GM10248 (cell line): ENCODE results near the gene NFIA.

ENCODE experiments used
- CTCF ChIA-PET: fragments of 300-600 bp; sonication (Branson Sonifier 250); formaldehyde crosslinking; extraction: SDS; loops from one replicate; lab custom pipeline; 2021; ENCODE audit warnings: antibody characterized with exemption; lab: Yijun Ruan, JAX
- POLR2A ChIA-PET: fragments of 350-650 bp; sonication (Branson Sonifier 250); formaldehyde crosslinking; extraction: SDS; loops from one replicate; lab custom pipeline; 2020; ENCODE audit warnings: antibody characterized with exemption; lab: Yijun Ruan, JAX
- DNase-seq: peaks from one replicate; pipeline ENCODE4 v3.0.0; 2012; ENCODE audit errors: extremely low spot score
- CTCF ChIP-seq: IDR thresholded peaks from 2 replicates; pipeline ENCODE4 v1.5.1; 2012; ENCODE audit warnings: mild to moderate bottlenecking, low read depth; ENCODE audit errors: extremely low read depth, missing control alignments, control extremely low read depth

The NFIA gene

DNA sequence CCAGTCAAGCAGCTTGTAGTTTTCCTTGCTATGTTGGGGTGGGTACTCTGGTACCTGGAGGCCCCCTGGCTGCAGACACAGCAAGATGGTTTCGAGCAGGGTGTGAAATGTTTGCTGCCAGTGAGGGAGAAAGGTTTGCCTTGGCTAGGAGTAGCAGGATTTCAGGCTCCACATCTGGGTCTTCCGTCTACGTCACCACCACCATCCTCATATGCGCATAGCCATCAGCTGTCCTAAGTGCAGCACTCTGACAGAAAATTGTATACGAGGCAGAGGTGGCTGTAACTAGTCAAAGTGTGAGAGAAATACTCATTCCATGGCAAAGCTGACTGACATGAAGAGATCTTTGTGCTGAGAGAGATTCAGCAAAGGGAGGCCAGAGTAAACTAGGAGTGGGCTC, 212.6 kb downstream of the NFIA start:
- DNase-seq, result no peak
- POLR2A ChIA-PET, result no interaction called here
- CTCF ChIA-PET, result no interaction called here
- no peak for TF ChIP-seq CTCF

DNA sequence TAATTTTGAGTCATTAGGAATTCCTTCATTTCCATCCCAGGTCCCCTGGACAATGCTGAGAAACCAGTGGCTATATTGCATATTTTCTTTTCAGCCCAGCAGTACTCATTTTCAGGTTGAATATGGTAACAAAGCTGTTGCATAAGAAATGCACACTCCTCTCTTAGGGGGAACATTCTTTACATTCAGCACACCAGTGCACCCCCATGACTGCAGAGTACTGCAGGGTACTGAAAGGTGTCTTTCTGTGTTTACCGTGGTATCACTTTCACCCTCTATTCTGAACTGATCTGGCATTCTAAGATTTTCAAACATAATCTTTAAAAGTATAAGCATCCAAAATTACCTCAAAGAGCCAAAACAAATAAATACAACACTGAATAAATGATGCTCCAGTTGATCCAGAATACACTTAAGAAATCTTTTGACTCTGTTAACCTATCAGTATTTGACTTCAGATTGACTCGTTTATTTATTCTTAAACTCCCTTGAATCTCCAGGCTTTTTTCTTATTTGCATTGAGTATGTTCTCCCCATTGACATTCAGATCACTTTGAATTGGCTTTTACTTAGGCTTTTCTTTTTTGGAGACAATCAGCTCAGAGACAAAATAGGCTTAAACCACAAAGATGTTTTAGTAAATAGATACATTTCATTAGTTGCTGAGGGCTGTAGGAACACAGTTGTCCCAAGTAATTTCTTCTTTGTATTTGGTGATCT, 213.6 kb downstream of the NFIA start:
- no peak for TF ChIP-seq CTCF
- CTCF ChIA-PET, result no interaction called here
- POLR2A ChIA-PET, result no interaction called here
- no peak for DNase-seq

DNA sequence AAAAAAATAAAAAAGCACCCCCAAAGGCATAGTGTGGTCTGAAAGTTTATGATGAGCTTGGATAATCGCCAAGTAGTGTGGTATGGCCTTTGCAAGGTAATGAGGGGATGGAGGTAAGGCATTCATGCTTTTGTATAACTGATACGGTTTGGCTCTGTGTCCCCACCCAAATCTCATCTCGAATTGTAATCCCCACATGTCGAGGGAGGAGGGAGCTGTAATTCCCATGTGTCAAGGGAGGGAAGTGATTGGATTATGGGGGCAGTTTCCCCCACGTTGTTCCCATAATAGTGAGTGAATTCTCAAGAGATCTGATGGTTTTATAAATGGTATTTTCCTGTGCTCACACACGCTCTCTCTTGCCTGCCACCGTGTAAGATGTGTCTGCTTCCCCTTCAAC, 215.5 kb downstream of the NFIA start:
- no peak for DNase-seq
- ChIA-PET CTCF (no interaction called here), POLR2A (no interaction called here)

GRCh38 chr1:61299463-61299862, 217.1 kb downstream of the NFIA start:
- TF ChIP-seq CTCF, result no peak
- POLR2A ChIA-PET, result no interaction called here
- CTCF ChIA-PET, result interaction anchor here (1.1 kb wide), 1 partner anchor 9 kb away, joined by 3 read pairs; no protein-coding TSS in a partner anchor
- no peak for DNase-seq

More for the DNA sequence above, 215.5 kb downstream of the NFIA start:
- TF ChIP-seq CTCF, result no peak

DNA sequence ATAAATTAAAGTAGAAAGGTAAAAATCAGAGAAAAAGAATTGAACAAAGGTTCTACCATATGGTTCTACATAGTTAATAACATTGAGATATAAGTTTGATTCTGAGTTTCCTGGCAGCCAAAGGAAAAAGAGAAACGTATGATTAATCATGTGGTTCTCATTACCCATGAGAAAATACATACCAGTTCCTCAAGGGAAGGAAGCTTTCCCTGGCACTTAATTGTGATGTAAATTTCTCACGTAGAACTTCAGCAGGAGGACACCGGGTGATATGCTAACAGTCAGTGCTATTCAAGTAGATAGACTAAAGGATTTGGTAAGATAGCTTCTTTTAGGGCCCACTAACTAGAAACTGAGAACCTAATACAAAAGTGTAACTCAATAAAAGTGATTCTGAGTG, 218.5 kb downstream of the NFIA start:
- POLR2A ChIA-PET, result no interaction called here
- TF ChIP-seq CTCF, result no peak
- no peak for DNase-seq
- CTCF ChIA-PET, result interaction anchor here (1.2 kb wide), 1 partner anchor 60 kb away, joined by 3 read pairs; no protein-coding TSS in a partner anchor

DNA sequence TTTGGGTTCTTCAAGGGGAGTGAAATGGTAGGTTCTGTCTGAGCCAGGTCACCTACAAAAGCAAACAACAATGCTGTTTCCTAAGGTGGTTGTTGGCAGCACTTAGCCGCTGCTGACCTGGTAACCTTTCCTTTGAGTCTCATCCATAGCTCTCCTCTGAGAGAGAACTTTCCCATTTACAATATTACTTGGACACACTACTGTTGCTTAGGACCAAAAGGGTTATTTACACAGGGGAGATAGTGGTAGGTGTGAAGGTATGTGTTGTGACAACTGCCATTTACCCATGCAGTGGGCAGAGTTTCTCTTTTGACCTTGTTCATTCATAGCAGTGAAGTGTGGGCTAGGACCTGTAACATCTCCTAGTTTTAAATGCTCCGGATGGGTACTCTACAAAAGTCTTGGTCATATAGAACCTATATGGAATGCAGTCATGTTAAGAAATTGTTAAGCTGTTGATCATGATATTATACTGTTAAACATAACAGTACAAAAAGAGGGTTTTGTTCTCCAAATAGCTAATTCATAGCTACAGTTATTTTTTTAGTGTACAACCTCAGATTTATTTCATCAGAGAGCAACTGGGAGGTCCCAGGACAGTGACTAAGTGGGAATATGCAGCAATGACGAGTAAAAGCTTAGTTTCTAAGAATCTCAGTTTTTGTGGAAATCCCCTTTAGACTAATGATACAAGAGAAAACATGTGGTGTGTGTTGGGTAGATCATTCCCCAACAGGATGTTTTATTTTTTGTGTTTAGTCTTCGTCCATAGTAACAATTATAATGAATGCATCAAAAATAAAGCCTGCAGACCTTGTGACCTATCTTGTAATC, 219.7 kb downstream of the NFIA start:
- no peak for TF ChIP-seq CTCF
- DNase-seq, result no peak
- CTCF ChIA-PET, result interaction anchor here (0.8 to 1.2 kb wide), 4 partner anchors 8 to 61 kb away, joined by 3 to 4 read pairs (median 4); no protein-coding TSS in a partner anchor
- POLR2A ChIA-PET, result no interaction called here
